Liver (tissue), 3 donors: Measurements from ENCODE around the gene TADA2A.

ENCODE experiments used
- FOXA1 ChIP-seq: IDR thresholded peaks from 2 replicates; pipeline ENCODE4 v1.6.1; 2016; ENCODE audit warnings: antibody characterized with exemption
- HNF4A ChIP-seq, 2 donors: conservative IDR thresholded peaks; 2 replicates each; pipeline ENCODE4 v1.6.1; 2016; ENCODE audit warnings: antibody characterized with exemption in 2 of 2, mild to moderate bottlenecking in 2 of 2
- RAD21 ChIP-seq, 2 donors: IDR thresholded peaks; 2 replicates each; pipeline ENCODE4 v1.6.1; 2016; ENCODE audit warnings: antibody characterized with exemption in 2 of 2, mild to moderate bottlenecking in 2 of 2
- TAF1 ChIP-seq: conservative IDR thresholded peaks from 2 replicates; pipeline ENCODE4 v1.6.1; 2016; ENCODE audit warnings: antibody characterized with exemption, mild to moderate bottlenecking
- TF ChIP-seq, protein P1 (sequence below): fragments of 150-350 bp; IDR thresholded peaks from 2 replicates; pipeline ENCODE4 v1.5.1; 2017; ENCODE audit warnings: improper control_type of control experiment, low read depth, low read length; ENCODE audit not compliant: missing input control
- TF ChIP-seq, protein P2 (sequence below): IDR thresholded peaks from 2 replicates; pipeline ENCODE4 v1.6.1; 2016; ENCODE audit warnings: antibody characterized with exemption
- TF ChIP-seq, protein P3 (sequence below): IDR thresholded peaks from 2 replicates; pipeline ENCODE4 v1.6.1; 2016; ENCODE audit warnings: antibody characterized with exemption, mild to moderate bottlenecking
- TF ChIP-seq, protein P4 (sequence below): IDR thresholded peaks from 2 replicates; pipeline ENCODE4 v1.6.1; 2016; ENCODE audit warnings: antibody characterized with exemption
- donor health status: healthy.
- donor health status: healthy.

- TF ChIP-seq, protein P1, sequence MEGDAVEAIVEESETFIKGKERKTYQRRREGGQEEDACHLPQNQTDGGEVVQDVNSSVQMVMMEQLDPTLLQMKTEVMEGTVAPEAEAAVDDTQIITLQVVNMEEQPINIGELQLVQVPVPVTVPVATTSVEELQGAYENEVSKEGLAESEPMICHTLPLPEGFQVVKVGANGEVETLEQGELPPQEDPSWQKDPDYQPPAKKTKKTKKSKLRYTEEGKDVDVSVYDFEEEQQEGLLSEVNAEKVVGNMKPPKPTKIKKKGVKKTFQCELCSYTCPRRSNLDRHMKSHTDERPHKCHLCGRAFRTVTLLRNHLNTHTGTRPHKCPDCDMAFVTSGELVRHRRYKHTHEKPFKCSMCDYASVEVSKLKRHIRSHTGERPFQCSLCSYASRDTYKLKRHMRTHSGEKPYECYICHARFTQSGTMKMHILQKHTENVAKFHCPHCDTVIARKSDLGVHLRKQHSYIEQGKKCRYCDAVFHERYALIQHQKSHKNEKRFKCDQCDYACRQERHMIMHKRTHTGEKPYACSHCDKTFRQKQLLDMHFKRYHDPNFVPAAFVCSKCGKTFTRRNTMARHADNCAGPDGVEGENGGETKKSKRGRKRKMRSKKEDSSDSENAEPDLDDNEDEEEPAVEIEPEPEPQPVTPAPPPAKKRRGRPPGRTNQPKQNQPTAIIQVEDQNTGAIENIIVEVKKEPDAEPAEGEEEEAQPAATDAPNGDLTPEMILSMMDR = peak; percentile 40
- TF ChIP-seq RAD21 (IDR thresholded peaks at IDR 0.05) (peak in 1 of 2 donors; percentile 44), HNF4A (conservative IDR thresholded peaks at IDR 0.05) (no peak), TAF1 (no peak), FOXA1 (no peak)
- TF ChIP-seq, protein P2, sequence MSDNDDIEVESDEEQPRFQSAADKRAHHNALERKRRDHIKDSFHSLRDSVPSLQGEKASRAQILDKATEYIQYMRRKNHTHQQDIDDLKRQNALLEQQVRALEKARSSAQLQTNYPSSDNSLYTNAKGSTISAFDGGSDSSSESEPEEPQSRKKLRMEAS = no peak
- TF ChIP-seq, protein P3, sequence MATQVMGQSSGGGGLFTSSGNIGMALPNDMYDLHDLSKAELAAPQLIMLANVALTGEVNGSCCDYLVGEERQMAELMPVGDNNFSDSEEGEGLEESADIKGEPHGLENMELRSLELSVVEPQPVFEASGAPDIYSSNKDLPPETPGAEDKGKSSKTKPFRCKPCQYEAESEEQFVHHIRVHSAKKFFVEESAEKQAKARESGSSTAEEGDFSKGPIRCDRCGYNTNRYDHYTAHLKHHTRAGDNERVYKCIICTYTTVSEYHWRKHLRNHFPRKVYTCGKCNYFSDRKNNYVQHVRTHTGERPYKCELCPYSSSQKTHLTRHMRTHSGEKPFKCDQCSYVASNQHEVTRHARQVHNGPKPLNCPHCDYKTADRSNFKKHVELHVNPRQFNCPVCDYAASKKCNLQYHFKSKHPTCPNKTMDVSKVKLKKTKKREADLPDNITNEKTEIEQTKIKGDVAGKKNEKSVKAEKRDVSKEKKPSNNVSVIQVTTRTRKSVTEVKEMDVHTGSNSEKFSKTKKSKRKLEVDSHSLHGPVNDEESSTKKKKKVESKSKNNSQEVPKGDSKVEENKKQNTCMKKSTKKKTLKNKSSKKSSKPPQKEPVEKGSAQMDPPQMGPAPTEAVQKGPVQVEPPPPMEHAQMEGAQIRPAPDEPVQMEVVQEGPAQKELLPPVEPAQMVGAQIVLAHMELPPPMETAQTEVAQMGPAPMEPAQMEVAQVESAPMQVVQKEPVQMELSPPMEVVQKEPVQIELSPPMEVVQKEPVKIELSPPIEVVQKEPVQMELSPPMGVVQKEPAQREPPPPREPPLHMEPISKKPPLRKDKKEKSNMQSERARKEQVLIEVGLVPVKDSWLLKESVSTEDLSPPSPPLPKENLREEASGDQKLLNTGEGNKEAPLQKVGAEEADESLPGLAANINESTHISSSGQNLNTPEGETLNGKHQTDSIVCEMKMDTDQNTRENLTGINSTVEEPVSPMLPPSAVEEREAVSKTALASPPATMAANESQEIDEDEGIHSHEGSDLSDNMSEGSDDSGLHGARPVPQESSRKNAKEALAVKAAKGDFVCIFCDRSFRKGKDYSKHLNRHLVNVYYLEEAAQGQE = no peak
- TF ChIP-seq, protein P4, sequence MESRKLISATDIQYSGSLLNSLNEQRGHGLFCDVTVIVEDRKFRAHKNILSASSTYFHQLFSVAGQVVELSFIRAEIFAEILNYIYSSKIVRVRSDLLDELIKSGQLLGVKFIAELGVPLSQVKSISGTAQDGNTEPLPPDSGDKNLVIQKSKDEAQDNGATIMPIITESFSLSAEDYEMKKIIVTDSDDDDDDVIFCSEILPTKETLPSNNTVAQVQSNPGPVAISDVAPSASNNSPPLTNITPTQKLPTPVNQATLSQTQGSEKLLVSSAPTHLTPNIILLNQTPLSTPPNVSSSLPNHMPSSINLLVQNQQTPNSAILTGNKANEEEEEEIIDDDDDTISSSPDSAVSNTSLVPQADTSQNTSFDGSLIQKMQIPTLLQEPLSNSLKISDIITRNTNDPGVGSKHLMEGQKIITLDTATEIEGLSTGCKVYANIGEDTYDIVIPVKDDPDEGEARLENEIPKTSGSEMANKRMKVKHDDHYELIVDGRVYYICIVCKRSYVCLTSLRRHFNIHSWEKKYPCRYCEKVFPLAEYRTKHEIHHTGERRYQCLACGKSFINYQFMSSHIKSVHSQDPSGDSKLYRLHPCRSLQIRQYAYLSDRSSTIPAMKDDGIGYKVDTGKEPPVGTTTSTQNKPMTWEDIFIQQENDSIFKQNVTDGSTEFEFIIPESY = no peak
These were observed 100.0 kb downstream of the TADA2A start for GRCh38 chr17:37506678-37507077.
